Left kidney (tissue), 2 donors: ENCODE data around the gene PDLIM3. TPM values are rescaled to one million over a fixed set of nuclear protein-coding genes. Genes with fewer than 3 reads are reported as not detected.
"Not testable (repeated sequence)": the region's sequence is repeated elsewhere in the genome, so short reads cannot be mapped to it uniquely, and the experiment has no call there.

Experiments used
- DNase-seq: peaks from one replicate; pipeline ENCODE4 v3.0.0-alpha.2; 2013
- polyA plus RNA-seq: library from polyadenylated mRNA; unstranded; fragments of 120-200 nt; gene quantifications from one replicate; pipeline ENCODE4 v1.2.1, GENCODE V29; 2013; ENCODE audit not compliant: insufficient read length

Gene PDLIM3
- polyA plus RNA-seq, 1 donor = 4.0 TPM

DNA sequence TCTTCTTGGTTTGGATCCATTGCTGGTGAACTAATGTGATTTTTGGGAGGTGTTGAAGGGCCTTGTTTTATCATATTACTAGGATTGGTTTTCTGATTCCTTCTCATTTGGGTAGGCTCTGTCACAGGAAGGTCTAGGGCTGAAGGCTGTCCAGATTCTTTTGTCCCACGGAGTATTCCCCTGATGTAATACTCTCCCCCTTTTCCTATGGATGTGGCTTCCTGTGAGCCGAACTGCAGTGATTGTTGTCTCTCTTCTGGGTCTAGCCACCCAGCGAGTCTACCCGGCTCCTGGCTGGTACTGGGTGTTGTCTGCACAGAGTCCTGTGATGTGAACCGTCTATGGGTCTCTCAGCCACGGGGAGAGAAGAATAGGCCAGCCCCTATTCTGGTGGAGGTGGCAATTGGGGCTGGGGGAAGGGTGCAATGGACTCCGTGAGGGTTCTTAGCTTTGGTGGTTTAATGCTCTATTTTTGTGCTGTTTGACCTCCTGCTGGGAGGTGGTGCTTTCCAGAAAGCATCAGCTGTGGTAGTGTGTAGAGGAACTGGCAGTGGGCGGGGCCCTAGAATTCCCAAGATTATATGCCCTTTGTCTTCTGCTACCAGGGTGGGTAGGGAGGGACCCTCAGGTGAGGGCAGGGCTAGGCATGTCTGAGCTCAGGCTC lies 24.1 kb upstream of the PDLIM3 start:
- not testable (repeated sequence) for DNase-seq

DNA sequence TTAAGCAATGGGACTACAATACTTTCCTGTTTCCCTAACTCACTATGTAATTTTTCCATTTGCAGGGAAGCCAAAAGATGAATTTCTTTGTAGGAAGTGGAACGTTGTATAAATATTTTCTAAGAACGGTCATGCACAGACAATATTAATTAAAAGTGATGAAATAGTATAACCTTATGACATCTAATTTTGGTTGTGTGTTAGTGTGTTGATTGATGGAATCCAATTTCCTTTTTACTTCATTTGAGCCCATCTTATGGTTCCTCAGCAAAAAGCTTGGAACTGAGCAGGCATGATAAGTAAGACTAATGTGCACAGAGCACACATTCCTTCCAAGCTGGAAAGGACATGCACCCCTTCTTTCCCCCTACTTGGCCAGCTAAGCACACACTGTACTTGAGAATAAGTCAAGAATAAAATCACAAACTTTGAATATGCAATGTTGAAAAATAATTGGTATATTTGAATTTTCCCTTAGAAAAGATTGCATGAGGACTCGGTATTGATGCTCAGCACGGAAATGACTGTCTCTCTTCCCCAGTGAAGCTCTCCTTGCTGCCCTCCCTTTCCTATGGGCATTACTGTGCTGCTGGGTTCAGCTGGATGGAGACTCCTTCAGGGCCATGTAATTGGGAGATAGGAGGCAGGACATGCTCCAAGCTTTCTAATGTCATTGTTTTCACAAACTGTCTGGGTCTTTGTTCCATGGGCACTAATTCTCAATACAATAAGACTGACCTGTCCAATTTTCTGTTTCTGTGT lies 19.2 kb upstream of the PDLIM3 start:
- DNase-seq = no peak

DNA sequence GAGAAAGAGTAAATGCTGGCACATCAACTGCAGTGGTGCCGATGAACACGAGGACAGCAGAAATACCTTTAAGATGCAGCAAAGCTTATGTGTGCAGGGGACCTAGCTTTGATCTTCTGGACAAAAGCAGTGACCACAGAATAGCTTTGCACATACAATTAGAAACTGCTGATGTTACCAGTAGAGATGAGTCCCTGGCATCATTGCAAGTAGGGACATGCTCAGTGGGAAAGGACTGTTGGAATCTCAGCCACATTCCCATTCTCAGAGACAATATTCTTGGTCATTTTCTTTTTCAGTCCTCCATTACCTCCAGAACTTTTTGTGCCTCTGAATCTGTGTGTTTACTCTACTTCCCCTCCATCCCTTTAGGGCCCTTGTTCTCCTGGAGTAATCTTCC lies 16.9 kb upstream of the PDLIM3 start:
- DNase-seq = no peak

DNA sequence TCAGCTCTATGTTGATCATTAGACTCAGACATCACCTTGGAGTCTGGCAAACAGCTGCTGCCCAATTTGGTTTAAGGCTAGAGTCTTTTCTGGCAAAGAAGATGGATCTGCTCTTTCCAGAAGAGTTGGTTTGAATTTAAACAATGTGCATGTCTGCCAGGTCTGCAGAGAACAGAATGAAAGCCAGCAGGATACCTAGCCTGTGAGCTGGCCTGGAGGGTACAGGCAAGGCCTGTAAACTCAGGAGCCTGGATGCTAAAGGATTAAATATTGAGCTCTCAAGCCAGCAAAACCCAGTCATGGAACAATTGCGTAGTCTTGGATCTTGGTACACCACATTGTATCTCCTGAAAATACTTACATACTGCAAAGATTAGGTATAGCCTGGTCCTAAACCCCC lies 15.6 kb upstream of the PDLIM3 start:
- no peak for DNase-seq

DNA sequence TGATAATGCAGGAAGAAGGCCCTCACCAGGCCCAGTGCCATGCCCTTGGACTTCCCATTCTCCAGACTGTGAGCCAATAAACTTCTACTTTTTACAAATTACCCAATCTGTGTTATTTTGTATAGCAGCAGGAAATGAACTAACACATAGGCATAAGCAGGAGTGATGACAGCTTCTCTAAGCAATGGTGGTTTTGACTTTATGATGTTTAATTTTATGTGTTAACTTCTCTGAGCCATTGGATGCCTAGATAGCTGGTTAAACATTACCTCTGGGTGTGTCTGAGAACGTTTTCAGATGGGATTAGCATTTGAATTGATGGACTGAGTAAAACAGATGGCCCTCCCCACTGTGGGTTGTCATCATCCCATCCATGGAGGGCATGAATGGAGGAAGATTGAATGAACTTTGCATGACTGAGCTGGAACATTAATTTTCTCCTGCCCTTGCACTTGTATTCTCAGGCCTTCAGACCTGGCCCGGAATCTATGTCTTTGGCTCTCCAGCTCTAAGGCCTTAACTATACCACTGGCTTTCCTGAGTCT lies 13.9 kb upstream of the PDLIM3 start:
- no peak for DNase-seq

DNA sequence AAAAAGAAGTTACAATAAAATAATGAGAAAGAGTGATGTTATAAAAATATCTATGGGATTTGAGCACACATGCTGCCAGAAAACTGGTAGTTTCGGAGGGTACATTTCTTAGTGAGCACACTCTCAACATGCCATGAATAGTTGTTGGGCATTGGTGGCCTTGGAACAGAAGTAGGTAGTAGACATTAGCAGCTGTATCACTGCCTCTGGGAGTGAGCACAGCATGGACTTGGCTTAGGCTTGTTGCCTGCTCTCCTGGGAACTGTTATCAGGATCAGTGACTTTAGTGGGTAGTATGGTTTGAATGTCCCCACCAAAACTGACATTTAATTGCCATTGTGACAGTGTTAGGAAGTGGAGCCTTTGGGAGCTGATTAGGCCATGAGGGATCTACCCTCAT lies 13.3 kb upstream of the PDLIM3 start:
- DNase-seq = no peak

DNA sequence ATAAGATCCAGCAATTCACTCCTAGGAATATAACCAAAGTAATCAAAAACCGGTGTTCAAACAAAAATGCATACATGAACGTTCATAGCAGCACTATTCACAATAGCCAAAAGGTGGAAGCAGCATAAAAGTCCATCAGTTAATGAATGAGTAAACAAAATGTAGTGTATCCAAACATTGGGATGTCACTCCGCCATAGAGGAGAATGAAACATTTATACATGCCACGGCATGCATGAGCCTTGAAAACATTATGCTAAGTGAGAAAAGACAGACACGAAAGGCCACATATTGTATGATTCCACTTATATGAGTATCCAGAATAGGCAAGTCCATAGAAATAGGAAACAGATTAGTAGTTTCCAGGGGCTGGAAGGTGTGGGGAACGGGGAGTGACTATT lies 11.0 kb upstream of the PDLIM3 start:
- DNase-seq = no peak

DNA sequence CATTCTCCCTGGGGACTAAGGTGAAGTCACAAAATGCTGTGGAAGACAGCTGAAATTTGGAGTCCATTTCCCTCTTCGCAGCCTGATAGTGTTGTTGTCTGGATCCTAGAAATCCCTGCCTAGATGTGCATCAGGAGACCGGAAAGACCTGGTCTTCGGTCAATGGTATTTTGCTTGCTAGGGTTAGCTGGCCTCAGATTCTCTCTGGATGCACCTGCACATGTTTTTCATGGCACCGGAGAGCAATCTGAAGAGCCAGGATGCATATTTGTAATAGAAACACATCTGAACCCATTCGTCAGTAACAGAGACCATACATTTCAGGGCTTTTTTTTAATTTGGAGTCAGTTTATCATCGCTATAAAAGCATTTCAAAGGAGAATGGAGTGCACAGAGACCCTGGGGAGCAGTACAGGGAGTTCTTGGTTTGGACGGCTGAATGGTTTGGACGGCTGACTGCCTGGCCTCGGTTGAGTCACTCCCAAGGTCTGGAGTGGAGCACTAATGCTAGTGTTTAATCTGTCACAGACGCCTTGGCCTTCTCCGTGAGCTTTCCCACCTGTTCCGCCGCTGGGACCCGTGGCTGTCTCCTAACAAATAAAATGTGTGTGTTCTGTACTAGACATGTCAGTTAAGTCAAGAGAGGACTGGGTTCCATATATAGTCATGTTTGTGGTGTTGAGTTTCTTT lies 7.5 kb upstream of the PDLIM3 start:
- DNase-seq = peak; percentile 81

DNA sequence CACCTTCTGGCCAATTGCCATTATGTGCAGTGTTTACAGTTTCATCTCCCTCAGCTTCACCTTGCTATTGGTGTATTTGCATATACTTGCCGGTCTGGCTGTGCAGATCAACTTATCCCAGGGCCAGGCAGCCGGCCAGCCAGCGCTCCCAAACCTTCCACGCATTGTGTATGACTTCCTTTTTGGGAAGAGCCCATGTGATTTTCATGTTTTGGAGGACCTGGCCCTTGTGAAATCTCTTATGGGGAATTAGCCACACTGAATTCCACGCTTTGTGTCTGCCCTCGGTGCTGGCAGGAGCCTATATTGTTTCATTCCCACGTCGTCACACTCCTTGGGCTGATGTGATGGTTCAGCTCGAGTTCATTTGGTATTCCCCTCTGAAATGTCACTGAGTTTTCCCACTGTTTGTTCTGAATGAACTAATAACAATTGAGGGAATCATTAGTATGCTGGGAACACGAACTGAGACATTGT lies 6.0 kb upstream of the PDLIM3 start:
- DNase-seq = no peak

DNA sequence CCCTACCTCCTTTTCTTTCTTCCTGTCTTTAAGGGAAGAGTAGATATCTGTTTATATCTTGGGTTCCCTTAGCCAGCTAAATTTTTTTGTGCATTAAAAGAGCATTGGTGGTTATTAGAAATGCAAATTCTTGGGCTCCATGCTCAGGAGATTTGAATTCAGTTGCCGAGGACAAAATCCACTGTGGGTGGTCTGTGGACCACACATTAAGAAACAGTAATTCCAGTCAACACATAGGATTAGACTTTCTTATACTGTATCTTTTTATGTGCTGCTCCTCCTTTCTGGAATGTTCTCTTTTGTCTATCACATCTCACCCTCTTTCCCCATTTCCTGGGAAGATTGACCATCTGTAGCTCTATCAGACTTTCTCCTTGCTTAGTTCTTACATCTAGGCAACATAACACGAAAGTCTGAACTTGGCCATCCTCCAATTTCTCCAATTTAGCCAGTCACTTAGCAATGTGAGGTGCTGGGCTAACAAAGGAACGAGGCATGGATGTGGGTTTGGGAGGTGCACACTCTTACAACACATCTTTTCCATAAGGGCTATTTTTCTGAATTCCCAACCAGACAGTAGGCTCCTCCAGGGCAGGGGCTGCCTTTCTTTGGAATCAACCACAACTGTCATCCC lies 5.3 kb upstream of the PDLIM3 start:
- no peak for DNase-seq

DNA sequence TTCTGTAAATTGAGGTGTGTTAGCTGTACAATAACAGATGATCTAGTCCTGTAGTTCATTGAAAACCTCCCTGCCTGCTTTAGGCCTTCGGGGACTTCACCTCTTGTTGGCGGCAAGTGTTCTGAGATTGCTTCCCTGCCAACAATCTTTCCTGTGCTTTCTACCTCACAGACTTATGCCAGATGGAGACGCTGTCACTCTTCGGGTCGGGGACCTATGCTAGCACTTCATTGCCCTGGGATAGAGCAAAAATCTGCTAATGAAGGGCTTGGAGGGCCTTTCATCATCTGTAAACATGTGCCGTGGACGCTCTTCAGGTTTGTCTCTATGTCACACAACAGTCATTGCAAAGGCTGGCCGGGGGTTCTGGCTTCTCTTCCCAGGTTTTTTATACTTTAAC lies 4.7 kb upstream of the PDLIM3 start:
- DNase-seq = no peak

DNA sequence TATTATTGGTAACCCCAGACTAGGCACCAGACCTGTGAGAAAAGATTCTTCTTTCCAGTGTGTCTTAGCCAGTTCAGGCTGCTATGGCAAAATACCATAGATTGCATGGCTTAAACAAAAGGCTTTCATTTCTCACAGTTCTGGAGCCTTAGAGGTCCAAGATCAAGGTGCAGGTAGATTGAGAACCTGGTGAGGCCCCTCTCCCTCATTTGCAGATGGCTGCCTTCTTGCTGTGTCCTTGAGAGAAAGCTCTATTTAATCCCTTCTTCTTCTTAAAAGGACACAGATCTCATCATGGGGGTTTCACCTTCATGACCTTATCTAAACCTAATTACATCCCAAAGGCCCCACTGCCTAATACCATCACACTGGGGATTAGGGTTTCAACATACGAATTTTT lies 3.5 kb upstream of the PDLIM3 start:
- DNase-seq = no peak

DNA sequence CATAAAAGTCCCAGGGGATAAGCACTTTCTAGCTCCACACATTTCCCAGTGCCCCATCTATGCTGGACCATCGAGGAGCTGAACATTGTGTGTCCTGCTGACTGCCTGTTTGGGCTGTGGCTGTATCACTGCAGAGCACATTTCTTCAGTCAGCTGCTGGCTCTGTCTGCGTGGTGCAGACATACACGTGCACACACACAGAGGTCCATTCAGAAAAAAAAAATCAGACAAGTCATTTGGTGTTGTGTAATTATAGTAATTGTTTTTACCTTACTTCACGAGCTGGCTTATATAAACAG lies 1.1 kb upstream of the PDLIM3 start:
- no peak for DNase-seq

DNA sequence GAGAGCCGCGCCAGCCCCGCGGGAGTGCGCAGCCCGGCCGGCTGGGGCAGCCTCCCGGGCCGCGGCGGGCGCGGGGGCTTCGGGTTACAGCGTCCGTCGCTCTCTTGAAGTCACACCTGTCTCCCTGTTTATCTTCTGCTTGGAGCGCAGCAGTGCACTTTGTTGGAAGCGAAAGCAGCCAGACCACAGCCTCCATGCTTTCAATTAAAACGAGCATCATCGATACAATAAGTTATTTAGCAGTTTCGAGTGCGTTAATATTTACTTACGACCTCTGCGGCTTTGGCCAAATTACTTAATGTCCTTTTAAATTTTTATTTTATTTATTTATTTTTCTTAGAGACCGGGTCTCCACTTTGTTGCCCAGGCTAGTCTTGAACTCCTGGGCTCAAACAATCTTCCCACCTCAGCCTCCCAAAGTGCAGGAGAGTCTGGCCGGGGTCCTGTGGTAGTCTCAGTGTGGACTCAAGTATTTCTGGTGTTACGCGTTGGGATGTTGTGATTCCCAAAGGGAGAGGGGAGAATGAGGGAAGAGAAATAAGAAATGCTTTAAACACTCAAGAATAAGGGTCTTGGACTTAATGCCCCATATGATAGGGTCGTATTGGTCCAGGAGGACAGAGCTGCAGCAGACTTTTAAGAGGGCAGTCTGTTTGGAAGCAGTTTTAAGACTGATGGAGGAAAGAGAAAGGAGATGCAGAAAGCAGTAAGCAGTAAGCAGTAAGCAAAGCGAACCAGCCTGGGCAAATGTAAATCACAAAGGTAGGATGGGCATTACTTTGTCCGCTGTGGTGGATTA lies 504 bp upstream of the PDLIM3 start:
- no peak for DNase-seq

DNA sequence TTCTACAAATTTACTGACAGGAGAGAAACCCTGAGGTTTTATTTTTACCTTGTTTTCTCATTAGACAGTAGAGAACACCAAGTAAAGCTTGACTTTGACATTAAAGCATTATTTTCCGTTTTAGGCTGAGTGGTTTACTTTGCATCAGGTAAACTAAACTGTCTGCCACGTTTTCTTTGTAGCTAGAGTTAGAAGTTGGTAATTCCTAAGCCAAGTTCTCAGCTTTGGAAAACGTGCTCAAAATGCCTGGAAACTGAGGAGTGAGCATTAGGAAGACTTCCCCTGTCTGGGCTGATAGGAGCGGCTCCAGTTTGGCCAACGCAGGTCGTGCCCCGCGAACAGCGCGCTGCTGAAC lies 819 bp downstream of the PDLIM3 start:
- DNase-seq = no peak

DNA sequence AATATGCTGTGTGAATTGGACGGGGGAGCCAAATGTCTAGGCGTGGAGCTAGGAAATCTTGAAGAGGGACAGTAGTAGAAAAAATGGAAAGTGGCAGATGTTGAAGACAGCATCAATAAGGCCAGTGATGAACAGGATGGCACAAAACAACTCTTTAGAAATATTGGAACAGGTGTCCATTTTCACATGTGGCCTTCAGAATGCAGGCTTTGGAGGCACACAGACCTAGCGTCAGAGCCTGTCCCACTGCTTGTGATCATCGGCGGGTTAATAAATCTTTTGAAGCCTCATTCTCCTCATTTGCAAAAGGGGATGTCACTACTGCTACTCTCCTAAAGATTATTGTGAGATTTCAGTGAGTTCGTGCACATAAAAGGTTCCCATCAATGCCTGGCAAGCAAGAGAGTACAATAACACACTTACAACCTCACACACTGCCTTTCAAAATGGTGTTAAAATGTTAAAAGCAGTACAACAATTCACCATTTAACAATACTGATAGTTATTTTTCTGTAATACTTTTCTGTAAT lies 2.4 kb downstream of the PDLIM3 start:
- DNase-seq = no peak

DNA sequence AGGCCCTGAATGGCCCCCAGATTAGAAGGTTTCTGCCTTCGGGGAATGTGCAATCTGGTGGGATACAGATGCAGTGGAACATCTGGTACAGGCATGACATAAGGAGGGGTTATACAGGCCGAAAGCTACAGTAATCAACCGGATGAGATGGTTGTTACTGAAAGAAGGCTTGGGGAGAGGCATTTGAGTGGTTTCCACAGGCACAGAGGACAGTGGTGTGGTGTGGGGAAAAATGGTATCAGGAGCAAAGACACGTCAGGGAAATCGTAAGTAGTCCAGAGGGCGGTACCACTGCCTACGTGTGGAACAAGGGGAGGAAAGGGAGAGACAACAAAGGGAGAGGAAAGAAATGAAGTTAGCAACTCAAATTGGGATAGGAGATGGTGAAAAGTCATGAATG lies 3.0 kb downstream of the PDLIM3 start:
- no peak for DNase-seq

DNA sequence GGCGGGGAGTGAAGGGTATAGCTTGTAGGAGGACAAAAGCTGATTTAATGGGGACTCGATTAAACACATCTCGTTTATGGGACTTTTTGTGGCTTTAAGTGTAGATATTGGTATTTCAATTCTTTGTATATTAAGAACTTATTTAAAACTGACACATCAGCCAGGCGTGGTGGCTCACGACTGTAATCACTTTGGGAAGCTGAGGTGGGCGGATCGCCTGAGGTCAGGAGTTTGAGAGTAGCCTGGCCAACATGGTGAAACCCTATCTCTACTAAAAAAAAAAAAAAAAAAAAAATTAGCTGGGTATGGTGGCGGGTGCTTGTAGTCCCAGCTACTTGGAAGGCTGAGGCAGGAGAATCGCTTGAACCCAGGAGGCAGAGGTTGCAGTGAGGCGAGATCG lies 3.7 kb downstream of the PDLIM3 start:
- DNase-seq = not testable (repeated sequence)

DNA sequence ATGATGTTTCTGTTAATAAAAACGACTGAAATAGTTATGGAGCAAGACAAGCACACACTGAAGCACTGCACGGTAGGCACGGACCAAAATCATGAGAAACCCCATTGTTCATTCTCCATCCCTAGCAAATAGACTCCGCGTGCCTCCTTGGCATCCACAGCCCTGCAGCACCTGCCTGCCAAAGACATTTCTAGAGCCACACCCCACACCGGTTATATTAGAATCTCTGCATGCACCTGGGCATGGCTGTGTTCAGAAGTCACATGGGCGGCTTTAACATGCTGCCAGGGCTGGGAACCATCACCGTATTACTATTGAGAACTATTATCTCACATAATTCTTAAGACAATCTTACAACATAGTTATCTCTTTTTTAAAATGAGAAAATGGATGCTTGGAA lies 5.9 kb downstream of the PDLIM3 start:
- DNase-seq = no peak

DNA sequence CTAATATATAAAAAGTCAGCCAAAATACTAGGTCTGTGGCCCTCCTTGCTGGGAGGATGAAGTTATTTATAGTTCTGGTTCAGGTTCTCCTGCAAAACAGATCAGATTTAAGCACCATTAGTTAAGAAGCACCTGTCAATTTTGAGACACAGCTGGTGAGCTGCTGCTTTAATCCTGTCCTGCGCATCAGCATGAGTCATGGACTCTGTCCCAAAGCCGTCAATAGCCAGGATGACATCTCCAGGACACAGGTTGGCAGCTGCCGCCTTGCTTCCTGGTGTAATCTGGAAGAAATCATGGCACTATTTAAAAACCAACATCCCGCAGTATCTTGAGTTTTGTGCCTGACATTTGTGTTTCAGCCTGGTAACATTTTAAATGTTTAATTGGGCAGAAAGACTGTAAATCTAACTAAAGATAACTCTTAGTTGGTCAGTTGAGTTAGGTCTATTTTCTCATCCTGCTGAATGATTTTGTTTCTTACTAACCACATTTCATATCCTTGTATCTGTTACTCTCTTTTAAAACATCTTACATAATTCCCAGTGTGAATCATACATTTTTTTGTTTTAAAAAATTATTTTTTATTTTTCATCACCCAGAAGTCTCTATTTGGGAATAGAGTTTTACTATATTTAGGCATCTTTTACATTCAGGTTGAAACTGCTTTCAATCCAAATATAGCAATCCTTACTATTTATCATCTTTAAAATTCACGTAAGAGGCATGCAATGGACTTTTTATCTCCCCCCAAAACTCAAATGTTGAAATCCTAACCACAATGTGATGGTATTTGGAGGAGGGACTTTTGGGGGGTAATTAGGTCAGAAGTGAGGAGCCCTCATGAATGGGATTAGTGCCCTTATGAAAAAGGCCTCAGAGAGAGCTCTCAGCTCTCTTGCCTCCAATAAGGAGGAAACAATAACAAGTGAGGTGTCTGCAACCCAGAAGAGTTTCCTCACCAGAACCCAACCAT lies 10.1 kb downstream of the PDLIM3 start:
- no peak for DNase-seq
